ENCODE measurements around the gene NCMAP. TPM values are rescaled to one million over a fixed set of nuclear protein-coding genes. Genes with fewer than 3 reads are reported as not detected.
A peak's percentile ranks its signal among the peaks of the same experiment; 100 is the strongest.
"Not testable (repeated sequence)": the region's sequence is repeated elsewhere in the genome, so short reads cannot be mapped to it uniquely, and the experiment has no call there.

The NCMAP gene
- total RNA-seq, 2 donors from 2014 or later, result 9.9 to 12.7 TPM

GRCh38 chr1:24525606-24526005, 30.3 kb upstream of the NCMAP start:
- 93 to 94% methylated on average over 6 of the region's 6 CpGs for WGBS, 2 donors
- no peak overlapping the region for H3K4me3 ChIP-seq
- H3K27ac ChIP-seq, result no peak overlapping the region
- H3K9me3 ChIP-seq, result no peaks in the 10 kb centered on the region
- no peaks in the 10 kb centered on the region for H3K27me3 ChIP-seq
- H3K4me1 ChIP-seq, result no peaks in the 10 kb centered on the region
- no peak for DNase-seq
- ATAC-seq, result no peak
- no peaks in the 10 kb centered on the region for H3K36me3 ChIP-seq (replicated peaks in 1 of 2; ENCODE audit: insufficient read depth in 1 of 2, low read depth in 2 of 2)
- TF ChIP-seq CTCF (IDR thresholded peaks at IDR 0.05) (no peak), POLR2A (IDR thresholded peaks at IDR 0.05) (no peak)
- intact Hi-C loops (cut with DNase I), result no loop called here

GRCh38 chr1:24526045-24526444, 29.8 kb upstream of the NCMAP start:
- Histone ChIP-seq H3K36me3 (replicated peaks in 1 of 2; ENCODE audit: insufficient read depth in 1 of 2, low read depth in 2 of 2) (no peaks in the 10 kb centered on the region), H3K9me3 (no peaks in the 10 kb centered on the region), H3K4me3 (no peak overlapping the region), H3K4me1 (no peaks in the 10 kb centered on the region), H3K27me3 (no peaks in the 10 kb centered on the region), H3K27ac (no peak overlapping the region)
- WGBS, 2 donors, result 85 to 86% methylated on average over 7 of the region's 7 CpGs
- intact Hi-C loops (cut with DNase I), result no loop called here
- TF ChIP-seq CTCF (IDR thresholded peaks at IDR 0.05) (no peak), POLR2A (IDR thresholded peaks at IDR 0.05) (no peak)
- DNase-seq (no peak), ATAC-seq (no peak)

- ATAC-seq, result no peak
- peak in 6 of 7 experiments; percentile 42 to 58 (median 51) for TF ChIP-seq CTCF (IDR thresholded peaks at IDR 0.05)
- TF ChIP-seq POLR2A (IDR thresholded peaks at IDR 0.05), result no peak
- H3K36me3 ChIP-seq (replicated peaks in 1 of 2; ENCODE audit: insufficient read depth in 1 of 2, low read depth in 2 of 2), result no peaks in the 10 kb centered on the region
- no peak overlapping the region for H3K4me3 ChIP-seq
- WGBS, 2 donors, result 68 to 70% methylated on average over 8 of the region's 8 CpGs
- intact Hi-C loops (cut with DNase I), result no loop called here
- peak in 3 of 4 donors; percentile 32 to 63 (median 33) for DNase-seq
- H3K27ac ChIP-seq, result no peak overlapping the region
- H3K4me1 ChIP-seq, result no peaks in the 10 kb centered on the region
- H3K27me3 ChIP-seq, result no peaks in the 10 kb centered on the region
- no peaks in the 10 kb centered on the region for H3K9me3 ChIP-seq
These were observed 28.8 kb upstream of the NCMAP start for GRCh38 chr1:24526940-24527542.

- H3K27me3 ChIP-seq, result no peaks in the 10 kb centered on the region
- TF ChIP-seq CTCF (IDR thresholded peaks at IDR 0.05), result no peak
- TF ChIP-seq POLR2A (IDR thresholded peaks at IDR 0.05), result no peak
- no peak for DNase-seq
- no peak for ATAC-seq
- H3K27ac ChIP-seq, result no peak overlapping the region
- intact Hi-C loops (cut with DNase I), result no loop called here
- no peaks in the 10 kb centered on the region for H3K9me3 ChIP-seq
- H3K4me1 ChIP-seq, result no peaks in the 10 kb centered on the region
- H3K36me3 ChIP-seq (replicated peaks in 1 of 2; ENCODE audit: insufficient read depth in 1 of 2, low read depth in 2 of 2), result no peaks in the 10 kb centered on the region
- WGBS, 2 donors, result 94 to 95% methylated on average over 2 of the region's 2 CpGs
- no peak overlapping the region for H3K4me3 ChIP-seq
These were observed 27.1 kb upstream of the NCMAP start for GRCh38 chr1:24528744-24529143.

- intact Hi-C loops (cut with DNase I); H3K4me1 ChIP-seq; H3K27ac ChIP-seq; H3K36me3 ChIP-seq (replicated peaks in 1 of 2; ENCODE audit: insufficient read depth in 1 of 2, low read depth in 2 of 2); H3K4me3 ChIP-seq; DNase-seq; H3K27me3 ChIP-seq; H3K9me3 ChIP-seq; ATAC-seq: not testable (repeated sequence)
- WGBS, 2 donors, result 92 to 93% methylated on average over 7 of the region's 7 CpGs
These were observed 26.6 kb upstream of the NCMAP start for GRCh38 chr1:24529292-24529691.
